Stimulated activated CD8-positive, alpha-beta memory T cell treated with anti-CD3 and anti-CD28 coated beads, Interleukin-4, amount 100 ng/mL, for 24 hours (primary cell): Measurements from ENCODE around the gene OPN1LW.
"Not testable (repeated sequence)": the region's sequence is repeated elsewhere in the genome, so short reads cannot be mapped to it uniquely, and the experiment has no call there.

ENCODE experiments used
- DNase-seq: peaks from one replicate; pipeline ENCODE4 v3.0.0-alpha.2; 2020; ENCODE audit warnings: low read depth

Gene OPN1LW

DNA sequence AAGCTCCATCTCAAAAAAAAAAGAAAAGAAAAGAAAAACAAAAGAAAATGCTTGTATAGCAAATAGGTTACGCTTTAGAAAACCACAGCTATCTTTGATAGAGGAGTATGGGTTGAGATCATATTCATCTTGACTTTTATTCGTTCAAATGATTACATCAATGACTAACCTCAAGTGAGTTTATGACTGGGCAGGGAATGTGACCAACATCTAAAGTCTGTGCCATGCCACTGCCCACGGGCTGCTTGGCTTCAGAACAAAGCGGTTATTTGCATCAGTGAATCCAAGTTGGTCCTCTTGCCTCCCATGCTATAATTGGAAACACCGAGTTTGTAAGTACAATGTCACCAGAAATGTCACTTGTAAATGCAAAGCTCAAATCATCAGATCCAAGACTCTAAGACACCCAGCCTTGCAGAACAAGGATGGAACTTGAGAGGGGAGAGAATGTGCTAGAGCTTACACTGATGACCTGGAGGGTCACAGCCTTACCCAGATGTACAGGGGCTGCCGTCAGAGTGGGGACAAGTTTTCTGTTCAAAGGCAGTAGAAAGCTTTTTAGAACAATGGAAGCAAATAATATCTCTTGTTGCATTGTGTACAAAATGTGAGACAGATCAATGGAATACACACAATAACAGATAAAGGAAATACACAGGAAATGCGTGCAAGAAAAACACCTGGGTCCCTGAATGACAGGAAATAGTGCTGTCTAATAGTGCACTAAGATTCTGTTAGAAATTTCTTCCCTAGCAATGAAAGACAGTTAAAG lies 8.4 kb upstream of the OPN1LW start:
- no peak for DNase-seq

- DNase-seq: peak; percentile 58
Observed at GRCh38 chrX:154136627-154137161, 7.3 kb upstream of the OPN1LW start.

- no peak for DNase-seq
Observed at GRCh38 chrX:154138857-154139256, 5.2 kb upstream of the OPN1LW start.

DNA sequence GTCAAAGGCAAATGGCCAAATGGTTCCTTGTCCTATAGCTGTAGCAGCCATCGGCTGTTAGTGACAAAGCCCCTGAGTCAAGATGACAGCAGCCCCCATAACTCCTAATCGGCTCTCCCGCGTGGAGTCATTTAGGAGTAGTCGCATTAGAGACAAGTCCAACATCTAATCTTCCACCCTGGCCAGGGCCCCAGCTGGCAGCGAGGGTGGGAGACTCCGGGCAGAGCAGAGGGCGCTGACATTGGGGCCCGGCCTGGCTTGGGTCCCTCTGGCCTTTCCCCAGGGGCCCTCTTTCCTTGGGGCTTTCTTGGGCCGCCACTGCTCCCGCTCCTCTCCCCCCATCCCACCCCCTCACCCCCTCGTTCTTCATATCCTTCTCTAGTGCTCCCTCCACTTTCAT lies 3.8 kb upstream of the OPN1LW start:
- DNase-seq: no peak

DNA sequence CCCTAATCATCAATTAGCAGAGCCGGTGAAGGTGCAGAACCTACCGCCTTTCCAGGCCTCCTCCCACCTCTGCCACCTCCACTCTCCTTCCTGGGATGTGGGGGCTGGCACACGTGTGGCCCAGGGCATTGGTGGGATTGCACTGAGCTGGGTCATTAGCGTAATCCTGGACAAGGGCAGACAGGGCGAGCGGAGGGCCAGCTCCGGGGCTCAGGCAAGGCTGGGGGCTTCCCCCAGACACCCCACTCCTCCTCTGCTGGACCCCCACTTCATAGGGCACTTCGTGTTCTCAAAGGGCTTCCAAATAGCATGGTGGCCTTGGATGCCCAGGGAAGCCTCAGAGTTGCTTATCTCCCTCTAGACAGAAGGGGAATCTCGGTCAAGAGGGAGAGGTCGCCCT lies 3.3 kb upstream of the OPN1LW start:
- no peak for DNase-seq

DNA sequence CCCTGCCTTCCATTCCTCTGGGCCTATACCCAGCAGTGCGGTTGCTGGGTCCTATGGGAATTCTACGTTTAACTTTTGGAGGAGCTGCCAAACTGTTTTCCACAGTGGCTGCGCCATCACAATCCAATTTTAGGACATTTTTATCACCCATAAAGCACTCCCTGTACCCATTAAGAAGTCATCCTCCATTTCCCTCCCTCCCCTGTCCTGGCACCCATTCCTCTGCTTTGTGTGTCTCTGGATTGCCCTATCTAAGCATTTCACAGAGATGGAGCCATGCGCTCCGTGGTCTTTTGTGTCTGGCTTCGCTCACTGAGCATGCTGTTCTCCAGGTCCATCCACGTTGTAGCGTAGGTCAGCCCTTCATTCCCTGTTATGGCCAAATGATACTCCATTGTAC lies 1.7 kb upstream of the OPN1LW start:
- no peak for DNase-seq

GRCh38 chrX:154142950-154143745 lies 895 bp upstream of the OPN1LW start:
- no peak for DNase-seq

DNA sequence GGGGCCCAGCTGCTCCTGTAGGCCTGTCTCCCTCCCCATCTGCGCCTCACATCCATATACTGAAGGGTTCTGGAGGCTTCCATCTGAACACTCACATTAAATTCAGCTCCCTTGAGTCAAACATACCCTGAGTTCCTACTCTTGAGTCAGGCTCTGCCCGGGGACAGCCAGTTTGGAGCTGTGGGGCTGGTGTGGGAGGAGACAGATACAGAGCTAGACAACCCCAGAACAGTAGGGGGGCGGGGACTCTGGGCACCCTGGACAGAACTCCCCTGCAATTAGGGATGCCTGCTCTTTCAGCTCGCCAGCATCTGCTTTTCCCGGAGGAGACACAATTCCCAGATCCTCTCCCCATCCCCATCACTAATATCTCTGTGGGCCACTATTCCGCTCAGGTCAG lies 7.0 kb downstream of the OPN1LW start:
- DNase-seq: not testable (repeated sequence)

DNA sequence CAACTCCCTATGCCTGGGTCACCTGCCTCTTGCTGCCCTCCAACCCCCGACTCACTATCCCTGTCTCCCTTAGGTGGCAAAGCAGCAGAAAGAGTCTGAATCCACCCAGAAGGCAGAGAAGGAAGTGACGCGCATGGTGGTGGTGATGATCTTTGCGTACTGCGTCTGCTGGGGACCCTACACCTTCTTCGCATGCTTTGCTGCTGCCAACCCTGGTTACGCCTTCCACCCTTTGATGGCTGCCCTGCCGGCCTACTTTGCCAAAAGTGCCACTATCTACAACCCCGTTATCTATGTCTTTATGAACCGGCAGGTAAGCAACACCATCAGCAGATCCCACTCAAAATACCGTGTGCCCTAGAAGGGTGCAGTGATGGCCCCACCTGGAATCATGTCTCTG lies 12.2 kb downstream of the OPN1LW start:
- DNase-seq: not testable (repeated sequence)

- DNase-seq: not testable (repeated sequence)
Observed at GRCh38 chrX:154157207-154157606, 13.2 kb downstream of the OPN1LW start.

DNA sequence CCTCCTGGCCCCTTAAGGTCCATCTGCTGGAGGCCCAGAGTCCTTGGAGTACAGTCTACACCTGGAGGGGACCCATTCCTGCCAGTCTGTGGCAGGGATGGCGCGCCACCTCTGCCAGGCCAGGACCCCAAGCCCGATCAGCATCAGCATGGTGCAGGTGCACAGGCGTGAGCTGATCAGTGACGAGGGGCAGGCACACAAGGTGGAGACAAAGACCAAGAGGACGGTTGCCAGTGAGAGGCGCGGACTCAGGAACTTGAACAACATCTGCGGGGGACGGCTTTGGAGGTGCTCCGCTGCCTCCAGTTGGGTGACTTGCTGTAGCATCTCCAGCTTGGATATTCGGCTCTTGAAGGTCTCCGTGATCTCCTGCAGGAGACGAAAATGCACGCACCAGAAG lies 15.3 kb downstream of the OPN1LW start:
- DNase-seq: not testable (repeated sequence)

GRCh38 chrX:154164902-154165301 lies 20.9 kb downstream of the OPN1LW start:
- not testable (repeated sequence) for DNase-seq

GRCh38 chrX:154168384-154168783 lies 24.3 kb downstream of the OPN1LW start:
- not testable (repeated sequence) for DNase-seq

GRCh38 chrX:154172535-154172943 lies 28.5 kb downstream of the OPN1LW start:
- DNase-seq: not testable (repeated sequence)

- not testable (repeated sequence) for DNase-seq
Observed at GRCh38 chrX:154174356-154174755, 30.3 kb downstream of the OPN1LW start.

DNA sequence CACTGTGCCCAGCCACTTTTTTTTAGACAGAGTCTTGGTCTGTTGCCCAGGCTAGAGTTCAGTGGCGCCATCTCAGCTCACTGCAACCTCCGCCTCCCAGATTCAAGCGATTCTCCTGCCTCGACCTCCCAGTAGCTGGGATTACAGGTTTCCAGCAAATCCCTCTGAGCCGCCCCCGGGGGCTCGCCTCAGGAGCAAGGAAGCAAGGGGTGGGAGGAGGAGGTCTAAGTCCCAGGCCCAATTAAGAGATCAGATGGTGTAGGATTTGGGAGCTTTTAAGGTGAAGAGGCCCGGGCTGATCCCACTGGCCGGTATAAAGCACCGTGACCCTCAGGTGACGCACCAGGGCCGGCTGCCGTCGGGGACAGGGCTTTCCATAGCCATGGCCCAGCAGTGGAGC lies 38.3 kb downstream of the OPN1LW start, which contains the start of gene OPN1MW:
TSS of gene OPN1MW (plus strand) at position 301 of the 400 bp plus-strand sequence. CDS start at position 383, 82 bp downstream.
- DNase-seq: not testable (repeated sequence)

- not testable (repeated sequence) for DNase-seq
Observed at GRCh38 chrX:154183794-154184193, 39.8 kb downstream of the OPN1LW start.

GRCh38 chrX:154192846-154193245 lies 48.8 kb downstream of the OPN1LW start:
- DNase-seq: not testable (repeated sequence)

DNA sequence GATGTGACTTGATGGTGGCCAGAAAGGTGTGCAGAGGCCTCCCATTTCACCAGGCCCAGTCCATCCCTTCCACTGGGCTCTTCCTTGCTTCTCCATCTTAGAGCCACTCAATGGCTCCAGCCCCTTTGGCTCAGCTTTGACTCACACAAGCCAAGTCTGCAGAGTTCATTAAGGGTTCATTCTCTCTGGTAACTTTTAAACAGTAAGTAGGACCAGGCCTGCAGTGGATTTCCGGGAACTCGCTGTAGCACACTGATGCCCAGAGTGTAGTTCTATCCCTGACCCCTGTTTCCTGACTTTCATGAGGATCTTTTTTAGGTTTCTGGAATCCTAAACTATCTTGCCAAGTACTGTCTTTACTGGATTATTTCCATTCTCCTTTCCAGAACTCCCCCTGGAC lies 50.3 kb downstream of the OPN1LW start:
- not testable (repeated sequence) for DNase-seq

DNA sequence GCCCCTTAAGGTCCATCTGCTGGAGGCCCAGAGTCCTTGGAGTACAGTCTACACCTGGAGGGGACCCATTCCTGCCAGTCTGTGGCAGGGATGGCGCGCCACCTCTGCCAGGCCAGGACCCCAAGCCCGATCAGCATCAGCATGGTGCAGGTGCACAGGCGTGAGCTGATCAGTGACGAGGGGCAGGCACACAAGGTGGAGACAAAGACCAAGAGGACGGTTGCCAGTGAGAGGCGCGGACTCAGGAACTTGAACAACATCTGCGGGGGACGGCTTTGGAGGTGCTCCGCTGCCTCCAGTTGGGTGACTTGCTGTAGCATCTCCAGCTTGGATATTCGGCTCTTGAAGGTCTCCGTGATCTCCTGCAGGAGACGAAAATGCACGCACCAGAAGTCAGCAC lies 52.4 kb downstream of the OPN1LW start:
- DNase-seq: not testable (repeated sequence)
